Activated CD8-positive, alpha-beta memory T cell treated with anti-CD3 and anti-CD28 coated beads, Interleukin-2, amount 10 ng/mL, durations not matched to agents 7 days and 5 days (primary cell): Measurements from ENCODE around the gene PDCD6IP. TPM values are rescaled to one million over a fixed set of nuclear protein-coding genes. Genes with fewer than 3 reads are reported as not detected.
A peak's percentile ranks its signal among the peaks of the same experiment; 100 is the strongest.
"Not testable (repeated sequence)": the region's sequence is repeated elsewhere in the genome, so short reads cannot be mapped to it uniquely, and the experiment has no call there.

ENCODE experiments used
- ATAC-seq: fragments of 150-1000 bp; cut with Tn5 transposase; one replicate; pipeline ENCODE4 v1.10.0; 2021; ENCODE audit warnings: moderate library complexity
- CTCF ChIA-PET: fragments of 350-600 bp; sonication (Branson Sonifier 250); formaldehyde crosslinking; loops from one replicate; lab custom pipeline; 2021; ENCODE audit warnings: antibody characterized with exemption; lab: Charles Lee
- DNase-seq: peaks from one replicate; pipeline ENCODE4 v3.0.0-alpha.2; 2020
- H3K27ac Mint-ChIP-seq: one replicate; pipeline ENCODE4 v1.8.0; 2021; ENCODE audit warnings: mild to moderate bottlenecking, mixed read lengths
- H3K27me3 Mint-ChIP-seq: one replicate; pipeline ENCODE4 v1.8.0; 2021; ENCODE audit warnings: mixed read lengths
- H3K36me3 Mint-ChIP-seq: one replicate; pipeline ENCODE4 v1.8.0; 2021; ENCODE audit warnings: mild to moderate bottlenecking, mixed read lengths
- H3K4me1 Mint-ChIP-seq: one replicate; pipeline ENCODE4 v1.8.0; 2021; ENCODE audit warnings: mixed read lengths
- H3K4me3 Mint-ChIP-seq: one replicate; pipeline ENCODE4 v1.8.0; 2021; ENCODE audit warnings: mild to moderate bottlenecking, moderate library complexity, mixed read lengths
- H3K9me3 Mint-ChIP-seq: one replicate; pipeline ENCODE4 v1.8.0; 2022; ENCODE audit warnings: low read depth, mixed read lengths
- total RNA-seq, 2 experiments: library from RNA; stranded (reverse); gene quantifications; one replicate each; pipeline ENCODE4 v1.2.3, GENCODE V29; 2021

Gene PDCD6IP
- total RNA-seq, 2 experiments from 2014 or later: 183 to 208 TPM

GRCh38 chr3:33803894-33804526 is 5.6 kb downstream of the PDCD6IP start:
- no peak overlapping the region for H3K27ac Mint-ChIP-seq

DNA sequence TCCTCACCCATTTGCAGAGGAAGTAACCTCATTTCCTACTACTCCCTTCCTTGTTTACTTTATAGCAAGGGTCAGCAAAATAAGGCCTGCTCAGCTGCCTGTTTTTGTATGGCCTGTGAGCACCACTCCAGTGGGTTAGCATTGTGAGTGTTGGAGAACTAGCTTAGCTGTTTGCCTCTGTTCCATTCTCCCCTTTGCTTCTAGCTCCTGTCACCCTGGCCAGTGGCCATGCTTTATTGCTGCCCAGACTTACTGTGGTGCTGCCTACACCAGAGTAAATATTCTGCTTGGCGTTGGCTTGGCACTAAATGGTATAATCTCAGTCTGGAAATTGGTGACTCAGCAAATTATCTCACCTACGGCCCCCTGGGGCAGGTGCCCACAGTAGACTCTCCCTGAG is 8.8 kb downstream of the PDCD6IP start:
- peaks cover 46% of the 10 kb centered on the region for H3K4me1 Mint-ChIP-seq
- no peak for ATAC-seq
- no peak for DNase-seq
- CTCF ChIA-PET: interaction anchor here (0.7 to 3.5 kb wide), 3 partner anchors 8 to 16 kb away, joined by 3 to 15 read pairs (median 4); partner anchors contain the start of gene PDCD6IP
- no peaks in the 10 kb centered on the region for H3K27me3 Mint-ChIP-seq
- no peak overlapping the region for H3K4me3 Mint-ChIP-seq
- peaks cover 3% of the 10 kb centered on the region for H3K9me3 Mint-ChIP-seq
- peaks cover 47% of the 10 kb centered on the region for H3K36me3 Mint-ChIP-seq
- no peak overlapping the region for H3K27ac Mint-ChIP-seq

More at GRCh38 chr3:33803894-33804526, 5.6 kb downstream of the PDCD6IP start:
- Mint-ChIP-seq H3K36me3 (peaks cover 51% of the 10 kb centered on the region), H3K9me3 (peaks cover 3% of the 10 kb centered on the region), H3K4me3 (no peak overlapping the region), H3K27me3 (no peaks in the 10 kb centered on the region), H3K4me1 (peaks cover 67% of the 10 kb centered on the region)
- ATAC-seq (no peak), DNase-seq (no peak)
- CTCF ChIA-PET: no interaction called here

DNA sequence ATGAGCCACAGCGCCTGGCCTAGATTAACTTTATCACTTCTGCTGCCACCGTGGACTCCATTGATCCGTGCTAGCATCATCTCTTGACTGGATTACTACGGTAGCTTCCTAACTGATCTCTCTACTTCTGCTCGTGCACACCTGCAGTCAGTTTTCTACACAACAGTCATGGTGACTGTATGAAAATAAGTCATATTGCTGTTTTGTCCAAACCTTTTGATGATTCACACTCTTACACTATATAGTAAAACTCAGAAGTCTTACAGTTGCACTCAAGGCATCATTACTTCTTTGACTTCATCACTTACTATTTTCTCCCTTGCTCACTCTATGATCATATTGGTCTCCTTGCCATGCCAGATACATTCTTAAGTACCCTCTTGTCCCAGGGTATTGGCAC is 10.1 kb downstream of the PDCD6IP start:
- Mint-ChIP-seq H3K4me3 (no peak overlapping the region), H3K4me1 (peaks cover 35% of the 10 kb centered on the region), H3K36me3 (peaks cover 43% of the 10 kb centered on the region), H3K9me3 (no peaks in the 10 kb centered on the region), H3K27me3 (no peaks in the 10 kb centered on the region), H3K27ac (no peak overlapping the region)
- DNase-seq: no peak
- CTCF ChIA-PET: interaction anchor here (3.5 kb wide), 1 partner anchor 9 kb away, joined by 15 read pairs; the partner anchor contains the start of gene PDCD6IP
- ATAC-seq: no peak

DNA sequence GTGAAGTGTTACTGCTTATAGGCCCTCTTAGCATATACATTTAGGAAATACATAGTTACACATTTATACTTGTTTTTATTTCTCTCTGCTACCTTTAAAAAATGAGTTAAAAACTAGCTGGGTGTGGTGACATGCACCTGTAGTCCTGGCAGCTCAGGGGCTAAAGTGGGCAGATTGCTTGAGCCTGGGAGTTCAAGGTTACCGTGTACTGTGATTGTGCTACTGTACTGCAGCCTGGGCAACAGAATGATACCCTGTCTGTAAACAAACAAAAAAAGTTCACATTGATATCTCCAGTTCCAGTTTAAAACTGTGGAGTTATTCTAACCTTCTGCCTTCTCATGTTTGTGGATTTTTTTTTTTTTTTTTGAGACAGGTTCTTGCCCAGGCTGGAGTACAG is 12.1 kb downstream of the PDCD6IP start:
- no peak for DNase-seq
- no peaks in the 10 kb centered on the region for H3K9me3 Mint-ChIP-seq
- H3K4me1 Mint-ChIP-seq: peaks cover 25% of the 10 kb centered on the region
- H3K27ac Mint-ChIP-seq: no peak overlapping the region
- peaks cover 42% of the 10 kb centered on the region for H3K36me3 Mint-ChIP-seq
- CTCF ChIA-PET: no interaction called here
- no peak overlapping the region for H3K4me3 Mint-ChIP-seq
- no peak for ATAC-seq
- H3K27me3 Mint-ChIP-seq: no peaks in the 10 kb centered on the region

- H3K36me3 Mint-ChIP-seq: peaks cover 39% of the 10 kb centered on the region
- no peaks in the 10 kb centered on the region for H3K9me3 Mint-ChIP-seq
Observed at GRCh38 chr3:33821989-33822388, 23.6 kb downstream of the PDCD6IP start.

DNA sequence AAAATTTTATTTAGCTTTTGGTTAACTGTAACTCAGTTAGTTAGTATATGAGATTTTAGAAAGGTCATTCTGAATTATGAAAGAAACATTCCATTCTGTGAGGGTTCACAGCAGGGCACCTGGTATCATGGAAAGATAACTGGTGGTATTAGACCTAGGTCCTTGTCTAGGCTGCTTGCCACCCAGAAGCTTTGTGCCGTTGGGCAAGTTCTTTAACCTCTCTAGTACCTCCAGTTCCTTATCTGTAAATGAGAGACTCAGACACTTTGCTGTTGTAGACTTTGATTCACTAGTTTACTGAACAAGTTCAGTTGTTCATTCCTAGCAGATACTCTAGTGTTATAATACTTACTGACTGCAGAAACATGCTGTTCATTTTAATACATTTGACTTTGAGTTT is 25.4 kb downstream of the PDCD6IP start:
- DNase-seq: no peak
- Mint-ChIP-seq H3K27ac (no peak overlapping the region), H3K27me3 (no peaks in the 10 kb centered on the region), H3K9me3 (no peaks in the 10 kb centered on the region), H3K36me3 (peaks cover 48% of the 10 kb centered on the region), H3K4me1 (no peaks in the 10 kb centered on the region), H3K4me3 (no peak overlapping the region)
- CTCF ChIA-PET: no interaction called here
- no peak for ATAC-seq

More at GRCh38 chr3:33821989-33822388, 23.6 kb downstream of the PDCD6IP start:
- Mint-ChIP-seq H3K27me3 (no peaks in the 10 kb centered on the region), H3K27ac (no peak overlapping the region), H3K4me1 (no peaks in the 10 kb centered on the region), H3K4me3 (no peak overlapping the region)
- DNase-seq (no peak), ATAC-seq (no peak)
- CTCF ChIA-PET: interaction anchor here (1.2 kb wide), 1 partner anchor 24 kb away, joined by 3 read pairs; the partner anchor contains the start of gene PDCD6IP

DNA sequence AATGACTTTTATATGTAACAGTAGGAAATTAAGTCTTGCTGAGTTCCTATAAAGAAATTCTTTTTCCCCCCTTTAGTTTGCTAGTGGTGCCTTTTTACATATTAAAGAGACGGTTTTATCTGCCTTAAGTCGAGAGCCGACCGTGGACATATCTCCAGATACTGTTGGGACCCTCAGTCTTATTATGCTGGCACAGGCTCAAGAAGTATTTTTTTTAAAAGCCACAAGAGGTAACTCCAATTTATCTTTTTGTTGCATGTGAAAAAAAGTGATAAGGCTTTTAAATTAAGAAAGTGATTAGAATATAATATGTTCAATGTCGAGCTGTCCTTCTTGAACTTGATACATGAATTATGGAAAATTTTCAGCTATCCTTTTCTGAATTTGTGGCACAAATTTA is 26.7 kb downstream of the PDCD6IP start:
- no peaks in the 10 kb centered on the region for H3K4me1 Mint-ChIP-seq
- H3K27me3 Mint-ChIP-seq: no peaks in the 10 kb centered on the region

DNA sequence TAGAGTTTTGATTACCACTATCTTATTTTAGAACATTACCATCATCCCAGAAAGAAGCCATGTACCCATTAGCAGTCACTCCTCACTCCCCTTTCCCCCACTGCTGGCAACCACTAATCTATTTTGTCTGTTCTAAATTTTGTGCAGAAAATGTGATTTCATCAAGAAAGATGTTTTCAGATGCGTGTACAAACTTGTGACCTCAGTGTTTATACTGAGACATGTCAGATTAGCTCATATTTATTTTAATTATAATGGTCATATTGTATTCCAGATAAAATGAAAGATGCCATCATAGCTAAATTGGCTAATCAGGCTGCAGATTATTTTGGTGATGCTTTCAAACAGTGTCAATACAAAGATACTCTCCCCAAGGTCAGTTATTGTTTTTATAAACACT is 27.8 kb downstream of the PDCD6IP start:
- DNase-seq (no peak), ATAC-seq (no peak)
- Mint-ChIP-seq H3K36me3 (peaks cover 52% of the 10 kb centered on the region), H3K4me3 (no peak overlapping the region), H3K9me3 (no peaks in the 10 kb centered on the region), H3K4me1 (no peaks in the 10 kb centered on the region), H3K27me3 (no peaks in the 10 kb centered on the region), H3K27ac (no peak overlapping the region)
- CTCF ChIA-PET: interaction anchor here (1.2 kb wide), 1 partner anchor 39 kb away, joined by 3 read pairs; no protein-coding TSS in a partner anchor

More for the DNA sequence above, 26.7 kb downstream of the PDCD6IP start:
- ATAC-seq (no peak), DNase-seq (no peak)
- H3K4me3 Mint-ChIP-seq: no peak overlapping the region
- CTCF ChIA-PET: interaction anchor here (1.2 kb wide), 1 partner anchor 38 kb away, joined by 3 read pairs; no protein-coding TSS in a partner anchor
- H3K36me3 Mint-ChIP-seq: peaks cover 48% of the 10 kb centered on the region
- H3K9me3 Mint-ChIP-seq: no peaks in the 10 kb centered on the region
- H3K27ac Mint-ChIP-seq: no peak overlapping the region

DNA sequence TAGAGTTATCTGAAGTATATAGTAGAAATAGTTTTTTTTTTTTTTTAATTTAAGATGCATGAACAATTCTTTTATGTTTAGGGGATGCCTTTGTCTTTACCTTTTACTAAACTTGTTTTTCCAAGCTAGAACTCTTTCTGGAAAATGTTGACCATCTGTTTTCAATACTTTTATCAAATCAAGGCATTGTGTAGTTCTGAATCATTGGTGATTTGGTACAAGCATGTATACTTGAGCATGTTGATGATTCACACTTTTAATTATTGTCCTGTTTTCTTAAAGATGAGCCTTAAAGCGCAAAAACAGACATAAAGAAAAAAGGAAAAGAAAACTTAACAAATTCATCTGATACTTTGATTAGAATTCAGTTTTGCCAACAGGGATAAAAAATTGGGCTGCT is 28.3 kb downstream of the PDCD6IP start:
- CTCF ChIA-PET: no interaction called here
- Mint-ChIP-seq H3K9me3 (no peaks in the 10 kb centered on the region), H3K36me3 (peaks cover 53% of the 10 kb centered on the region), H3K4me1 (no peaks in the 10 kb centered on the region), H3K4me3 (no peak overlapping the region), H3K27me3 (no peaks in the 10 kb centered on the region), H3K27ac (no peak overlapping the region)
- DNase-seq (no peak), ATAC-seq (no peak)

DNA sequence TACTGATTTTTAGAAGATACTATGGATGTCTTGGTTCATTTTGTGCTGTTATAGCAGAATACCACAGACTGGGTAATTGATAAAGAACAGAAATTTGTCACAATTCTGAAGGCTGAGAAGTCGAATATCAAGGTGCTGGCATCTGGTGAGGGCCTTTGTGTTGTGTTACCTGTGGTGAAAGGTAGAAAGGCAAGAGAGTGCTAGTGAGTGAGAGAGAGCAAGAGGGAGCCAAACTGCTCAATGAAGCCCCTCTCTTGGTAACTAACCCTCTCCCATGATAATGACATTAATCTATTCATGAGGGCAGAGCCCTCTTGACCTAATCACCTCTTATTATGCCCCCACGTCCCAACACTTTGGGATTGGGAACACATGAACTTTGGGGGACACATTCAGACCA is 31.3 kb downstream of the PDCD6IP start:
- Mint-ChIP-seq H3K36me3 (peaks cover 51% of the 10 kb centered on the region), H3K4me1 (peaks cover 13% of the 10 kb centered on the region), H3K27ac (no peak overlapping the region), H3K4me3 (no peak overlapping the region), H3K27me3 (no peaks in the 10 kb centered on the region), H3K9me3 (no peaks in the 10 kb centered on the region)
- DNase-seq (no peak), ATAC-seq (no peak)
- CTCF ChIA-PET: no interaction called here

GRCh38 chr3:33831053-33831452 is 32.6 kb downstream of the PDCD6IP start:
- ATAC-seq (no peak), DNase-seq (no peak)
- Mint-ChIP-seq H3K4me1 (peaks cover 13% of the 10 kb centered on the region), H3K36me3 (peaks cover 58% of the 10 kb centered on the region), H3K27ac (no peak overlapping the region), H3K4me3 (no peak overlapping the region), H3K9me3 (no peaks in the 10 kb centered on the region), H3K27me3 (no peaks in the 10 kb centered on the region)
- CTCF ChIA-PET: no interaction called here

DNA sequence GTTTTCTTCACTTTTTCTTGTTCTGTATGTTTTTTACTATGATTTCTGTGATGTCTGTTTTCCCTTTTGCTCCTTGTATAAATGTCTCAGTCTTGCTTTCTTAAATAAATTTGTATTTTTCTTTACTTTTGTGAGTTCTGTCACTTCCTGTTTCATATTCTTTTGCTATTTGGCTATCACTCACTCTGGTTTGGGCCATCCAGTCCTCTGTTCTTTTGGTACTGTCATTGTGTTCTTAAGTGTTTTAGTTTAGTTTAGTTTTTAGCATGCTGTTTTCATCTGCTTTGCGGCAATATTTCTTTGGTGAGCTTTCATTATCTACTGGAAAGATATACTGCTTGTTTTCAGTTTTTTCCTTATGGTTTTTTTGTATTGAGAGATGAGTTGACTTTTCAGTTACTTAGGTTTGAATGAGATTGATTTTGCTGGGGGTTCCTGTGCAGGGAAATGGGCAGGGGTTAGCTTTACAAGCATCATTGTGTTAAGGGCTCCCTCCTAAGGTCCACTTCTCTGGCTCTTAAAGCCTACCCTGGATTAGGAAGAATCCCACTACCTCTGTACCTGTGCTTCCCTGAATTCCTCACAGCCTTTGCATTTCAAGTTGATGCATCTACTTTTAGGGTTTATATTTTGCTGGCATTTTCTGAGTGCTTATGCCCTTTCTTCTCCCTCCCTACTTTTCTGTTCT is 35.1 kb downstream of the PDCD6IP start:
- Mint-ChIP-seq H3K4me3 (no peak overlapping the region), H3K27ac (peak overlapping the region; percentile 72), H3K27me3 (no peaks in the 10 kb centered on the region), H3K9me3 (no peaks in the 10 kb centered on the region), H3K36me3 (peaks cover 49% of the 10 kb centered on the region), H3K4me1 (peaks cover 13% of the 10 kb centered on the region)
- CTCF ChIA-PET: no interaction called here
- DNase-seq (no peak), ATAC-seq (no peak)

DNA sequence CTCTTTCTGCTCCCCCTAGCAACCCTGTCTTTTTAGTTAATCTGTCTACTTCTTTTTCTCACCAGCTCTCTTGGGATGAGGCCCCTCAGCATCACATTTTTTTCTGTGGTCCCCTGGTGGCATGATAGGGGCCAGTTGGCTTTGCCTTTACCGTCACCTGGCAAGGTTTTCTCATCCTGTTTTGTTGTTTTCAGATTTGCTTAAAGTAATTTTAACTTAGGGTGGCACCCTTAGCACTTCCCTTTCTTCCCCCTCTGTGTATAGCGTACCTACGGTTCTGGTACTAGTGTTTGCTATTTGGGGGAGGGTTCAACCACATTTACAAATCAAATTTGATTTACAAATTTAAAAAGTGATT is 35.6 kb downstream of the PDCD6IP start:
- no peak overlapping the region for H3K4me3 Mint-ChIP-seq

DNA sequence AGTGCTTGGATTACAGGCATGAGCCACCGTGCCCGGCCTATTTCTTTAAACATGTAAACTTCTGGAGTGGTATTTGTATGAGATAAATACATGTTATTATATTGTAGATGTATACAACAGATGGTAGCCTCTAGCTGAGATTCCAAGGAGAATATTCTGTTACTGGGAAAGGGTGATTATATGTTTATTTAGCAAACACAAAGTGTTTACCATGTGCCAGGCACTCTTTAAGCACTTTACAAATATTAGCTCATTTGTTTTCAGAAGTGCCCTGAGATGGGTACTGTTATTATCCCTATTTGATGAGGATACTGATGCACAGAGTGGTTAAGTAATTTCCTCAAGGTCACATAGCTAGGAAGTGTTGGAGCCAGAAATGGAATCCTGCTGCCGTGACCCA is 38.8 kb downstream of the PDCD6IP start:
- Mint-ChIP-seq H3K4me1 (peaks cover 13% of the 10 kb centered on the region), H3K36me3 (peaks cover 44% of the 10 kb centered on the region)
- DNase-seq, H3K27me3 Mint-ChIP-seq, ATAC-seq, H3K27ac Mint-ChIP-seq, CTCF ChIA-PET, H3K9me3 Mint-ChIP-seq, H3K4me3 Mint-ChIP-seq: not testable (repeated sequence)

More for the DNA sequence above, 35.6 kb downstream of the PDCD6IP start:
- ATAC-seq (no peak), DNase-seq (no peak)
- H3K4me1 Mint-ChIP-seq: peaks cover 13% of the 10 kb centered on the region
- H3K9me3 Mint-ChIP-seq: no peaks in the 10 kb centered on the region
- H3K36me3 Mint-ChIP-seq: peaks cover 48% of the 10 kb centered on the region
- H3K27me3 Mint-ChIP-seq: no peaks in the 10 kb centered on the region
- CTCF ChIA-PET: no interaction called here
- H3K27ac Mint-ChIP-seq: peak overlapping the region; percentile 69
